Body of pancreas (tissue), 4 donors: ENCODE results near the gene CAMK2B.

Experiments
- POLR2A ChIP-seq, 3 donors: fragments of 450-650 bp; IDR thresholded peaks; one replicate each; pipeline ENCODE4 v1.6.1; 2016; ENCODE audit warnings: antibody characterized with exemption in 3 of 3, mild to moderate bottlenecking in 2 of 3
- TF ChIP-seq, protein P1 (sequence below), 7 experiments: fragments of 450-650 bp in 4 of 7; fragments of 200-600 bp in 3 of 7; sonication (generic) in 3 of 7; IDR thresholded peaks; one replicate each; pipeline ENCODE4 v1.5.1; 2016 to 2019; ENCODE audit warnings: antibody characterized with exemption in 7 of 7

DNA sequence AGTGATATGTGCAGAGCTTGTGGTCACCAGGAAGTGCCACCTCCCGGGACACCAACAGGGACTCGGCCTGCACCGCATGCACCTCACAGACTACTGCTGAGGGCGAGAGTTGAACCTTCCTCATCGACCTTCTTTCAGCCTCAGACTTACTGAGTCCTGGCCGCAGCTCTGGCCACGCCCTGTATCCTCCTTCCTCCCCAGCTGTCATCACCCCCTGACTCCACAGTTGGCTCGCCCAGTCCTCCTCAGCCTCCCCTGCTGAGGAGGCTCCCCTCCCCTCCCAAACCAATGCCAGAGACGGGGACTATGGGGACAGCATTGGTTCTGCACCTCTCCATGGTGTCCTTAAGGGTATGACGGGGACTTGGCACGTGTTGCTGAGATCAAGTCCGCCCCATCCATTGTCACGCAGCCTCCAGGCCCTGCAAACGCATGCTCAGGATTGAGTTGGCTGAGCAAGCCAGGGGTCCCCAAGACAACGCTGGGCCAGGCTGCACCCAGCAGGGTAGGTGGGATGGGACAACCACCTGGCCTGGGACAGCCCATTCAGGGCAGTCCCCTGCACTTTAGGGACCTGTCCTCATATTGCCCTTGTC is 75.7 kb downstream of the CAMK2B start:
- TF ChIP-seq, protein P1, sequence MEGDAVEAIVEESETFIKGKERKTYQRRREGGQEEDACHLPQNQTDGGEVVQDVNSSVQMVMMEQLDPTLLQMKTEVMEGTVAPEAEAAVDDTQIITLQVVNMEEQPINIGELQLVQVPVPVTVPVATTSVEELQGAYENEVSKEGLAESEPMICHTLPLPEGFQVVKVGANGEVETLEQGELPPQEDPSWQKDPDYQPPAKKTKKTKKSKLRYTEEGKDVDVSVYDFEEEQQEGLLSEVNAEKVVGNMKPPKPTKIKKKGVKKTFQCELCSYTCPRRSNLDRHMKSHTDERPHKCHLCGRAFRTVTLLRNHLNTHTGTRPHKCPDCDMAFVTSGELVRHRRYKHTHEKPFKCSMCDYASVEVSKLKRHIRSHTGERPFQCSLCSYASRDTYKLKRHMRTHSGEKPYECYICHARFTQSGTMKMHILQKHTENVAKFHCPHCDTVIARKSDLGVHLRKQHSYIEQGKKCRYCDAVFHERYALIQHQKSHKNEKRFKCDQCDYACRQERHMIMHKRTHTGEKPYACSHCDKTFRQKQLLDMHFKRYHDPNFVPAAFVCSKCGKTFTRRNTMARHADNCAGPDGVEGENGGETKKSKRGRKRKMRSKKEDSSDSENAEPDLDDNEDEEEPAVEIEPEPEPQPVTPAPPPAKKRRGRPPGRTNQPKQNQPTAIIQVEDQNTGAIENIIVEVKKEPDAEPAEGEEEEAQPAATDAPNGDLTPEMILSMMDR (IDR thresholded peaks at IDR 0.05): no peak
- no peak for TF ChIP-seq POLR2A (IDR thresholded peaks at IDR 0.05)
